GM10266 (cell line): ENCODE results near the gene DHTKD1.
"Not testable (repeated sequence)": the region's sequence is repeated elsewhere in the genome, so short reads cannot be mapped to it uniquely, and the experiment has no call there.

Source experiments
- DNase-seq: peaks from one replicate; pipeline ENCODE4 v3.0.0; 2012; ENCODE audit errors: extremely low spot score
- CTCF ChIP-seq: IDR thresholded peaks from 2 replicates; pipeline ENCODE4 v1.5.1; 2012; ENCODE audit warnings: mild to moderate bottlenecking, low read depth; ENCODE audit not compliant: control insufficient read depth, insufficient read depth; ENCODE audit errors: missing control alignments

Gene DHTKD1

GRCh38 chr10:12063483-12063818, 5.3 kb upstream of the DHTKD1 start:
- TF ChIP-seq CTCF = no peak
- DNase-seq = no peak

- TF ChIP-seq CTCF = no peak
- DNase-seq = no peak
Observed at GRCh38 chr10:12067336-12067735, 1.4 kb upstream of the DHTKD1 start.

GRCh38 chr10:12071441-12071840, 2.7 kb downstream of the DHTKD1 start:
- not testable (repeated sequence) for DNase-seq

- no peak for DNase-seq
- TF ChIP-seq CTCF = no peak
Observed at GRCh38 chr10:12073526-12073925, 4.8 kb downstream of the DHTKD1 start.

- DNase-seq = peak; percentile 28
Observed at GRCh38 chr10:12077580-12078180, 8.9 kb downstream of the DHTKD1 start.

GRCh38 chr10:12081470-12081869, 12.7 kb downstream of the DHTKD1 start:
- no peak for DNase-seq
- TF ChIP-seq CTCF = no peak

More at GRCh38 chr10:12077580-12078180, 8.9 kb downstream of the DHTKD1 start:
- no peak for TF ChIP-seq CTCF

GRCh38 chr10:12081879-12082557, 13.3 kb downstream of the DHTKD1 start:
- TF ChIP-seq CTCF = no peak
- DNase-seq = no peak
